H1 (cell line): Measurements from ENCODE around the gene XIRP1. TPM values are rescaled to one million over a fixed set of nuclear protein-coding genes. Genes with fewer than 3 reads are reported as not detected.

ENCODE experiments used
- CTCF ChIA-PET: fragments of 300-600 bp; sonication (Branson Sonifier 250); formaldehyde crosslinking; loops from one replicate; lab custom pipeline; 2021; ENCODE audit not compliant: partially characterized antibody; lab: Charles Lee
- POLR2A ChIA-PET: fragments of 300-600 bp; sonication (Branson Sonifier 250); formaldehyde crosslinking; loops from one replicate; lab custom pipeline; 2021; ENCODE audit warnings: inconsistent platforms; ENCODE audit not compliant: partially characterized antibody; lab: Charles Lee
- DNase-seq, 2 experiments: peaks; one replicate each; pipeline versions ENCODE4 v3.0.0 to v3.0.0-alpha.2; 2010 to 2022; ENCODE audit warnings: low spot score in 2 of 2, low read depth in 1 of 2, mixed read lengths in 1 of 2
- FAIRE-seq: peaks from 2 replicates; lab custom pipeline; 2011; peaks lifted over from hg19 to GRCh38; lab: Jason Lieb, UNC
- H2AFZ ChIP-seq: 2 replicates; pipeline ENCODE4 v1.8.1; 2012; ENCODE audit warnings: low read length, inconsistent platforms
- H2AK5ac ChIP-seq: 2 replicates; pipeline ENCODE4 v1.6.1; 2013; ENCODE audit warnings: low read depth, low read length
- H2BK120ac ChIP-seq: replicated peaks from 2 replicates; pipeline ENCODE3; 2013; ENCODE audit warnings: low read depth, low read length, inconsistent platforms
- H2BK12ac ChIP-seq: 2 replicates; pipeline ENCODE4 v1.6.1; 2013; ENCODE audit warnings: low read depth, low read length
- H2BK15ac ChIP-seq: 2 replicates; pipeline ENCODE4 v1.6.1; 2013; ENCODE audit warnings: low read length
- H2BK20ac ChIP-seq: 2 replicates; pipeline ENCODE4 v1.6.1; 2013; ENCODE audit warnings: low read length
- H2BK5ac ChIP-seq: 2 replicates; pipeline ENCODE4 v1.6.1; 2013; ENCODE audit warnings: low read depth, low read length
- H3K14ac ChIP-seq: 2 replicates; pipeline ENCODE4 v1.6.1; 2013; ENCODE audit warnings: inconsistent platforms; ENCODE audit not compliant: insufficient read length
- H3K18ac ChIP-seq: 2 replicates; pipeline ENCODE4 v1.6.1; 2013; ENCODE audit warnings: low read length; ENCODE audit errors: extremely low read depth
- H3K23ac ChIP-seq: 2 replicates; pipeline ENCODE4 v1.6.1; 2013; ENCODE audit warnings: inconsistent platforms; ENCODE audit not compliant: insufficient read length
- H3K23me2 ChIP-seq: 2 replicates; pipeline ENCODE4 v1.6.1; 2013; ENCODE audit warnings: low read depth, low read length
- H3K27ac ChIP-seq: 2 replicates; pipeline ENCODE4 v1.6.1; 2011; ENCODE audit warnings: low read depth, low read length, inconsistent platforms
- H3K27me3 ChIP-seq, 4 experiments: replicated peaks in 1 of 4; 1 replicate in 1 of 4; 2 replicates in 3 of 4; pipeline versions ENCODE4 v1.6.1 to v1.8.1; 2011 to 2013; ENCODE audit warnings: low read length in 3 of 4, mild to moderate bottlenecking in 3 of 4, inconsistent platforms in 2 of 4, mixed read lengths in 2 of 4, moderate library complexity in 1 of 4; ENCODE audit not compliant: control insufficient read depth in 3 of 4, insufficient read depth in 3 of 4; ENCODE audit errors: extremely low read depth in 1 of 4
- H3K36me3 ChIP-seq, 4 experiments: 2 replicates each; pipeline versions ENCODE4 v1.6.1 to v1.8.1; 2011 to 2013; ENCODE audit warnings: mild to moderate bottlenecking in 4 of 4, low read length in 3 of 4, moderate library complexity in 2 of 4, control low read depth in 1 of 4, inconsistent platforms in 1 of 4; ENCODE audit not compliant: insufficient read depth in 4 of 4, control insufficient read depth in 2 of 4
- H3K4ac ChIP-seq: replicated peaks from 2 replicates; pipeline ENCODE3; 2013; ENCODE audit warnings: low read length, low read depth, mixed read lengths, inconsistent platforms; ENCODE audit not compliant: insufficient read length
- H3K4me1 ChIP-seq, 4 experiments: replicated peaks in 1 of 4; 1 replicate in 1 of 4; 2 replicates in 3 of 4; pipeline versions ENCODE4 v1.6.1 to v1.8.1; 2011 to 2013; ENCODE audit warnings: low read length in 3 of 4, inconsistent platforms in 2 of 4, mixed read lengths in 1 of 4; ENCODE audit not compliant: insufficient read depth in 4 of 4, control insufficient read depth in 3 of 4
- H3K4me2 ChIP-seq, 2 experiments: 2 replicates each; pipeline versions ENCODE4 v1.6.1 to v1.8.1; 2011 to 2013; ENCODE audit warnings: low read depth in 2 of 2, low read length in 2 of 2, control low read depth in 1 of 2, inconsistent platforms in 1 of 2, mild to moderate bottlenecking in 1 of 2; ENCODE audit not compliant: insufficient read depth in 1 of 2
- H3K4me3 ChIP-seq, 4 experiments: fragments of 200-600, 300-600 bp in 1 of 4; sonication (generic), shearing (Covaris generic), sonication (Bioruptor Twin) in 1 of 4; 2 replicates each; pipeline versions ENCODE4 v1.5.1 to v1.8.1; 2011 to 2016; ENCODE audit warnings: low read length in 4 of 4, low read depth in 3 of 4, control low read depth in 2 of 4, inconsistent platforms in 2 of 4, mild to moderate bottlenecking in 2 of 4, mixed read lengths in 1 of 4, moderate library complexity in 1 of 4; ENCODE audit not compliant: insufficient read depth in 2 of 4; ENCODE audit errors: extremely low read depth in 1 of 4
- H3K56ac ChIP-seq: replicated peaks from 2 replicates; pipeline ENCODE3; 2013; ENCODE audit warnings: low read depth, mild to moderate bottlenecking, mixed read lengths, low read length, inconsistent platforms; ENCODE audit not compliant: insufficient read length
- H3K79me1 ChIP-seq: 2 replicates; pipeline ENCODE4 v1.6.1; 2013; ENCODE audit warnings: low read depth, low read length, control low read depth
- H3K79me2 ChIP-seq, 2 experiments: 2 replicates each; pipeline versions ENCODE4 v1.6.1 to v1.8.1; 2012 to 2013; ENCODE audit warnings: low read length in 2 of 2, mild to moderate bottlenecking in 2 of 2, inconsistent platforms in 1 of 2; ENCODE audit not compliant: insufficient read depth in 2 of 2, control insufficient read depth in 1 of 2
- H3K9ac ChIP-seq, 4 experiments: replicated peaks in 1 of 4; 1 replicate in 1 of 4; 2 replicates in 3 of 4; pipeline versions ENCODE4 v1.6.1 to v1.8.1; 2011 to 2013; ENCODE audit warnings: low read depth in 3 of 4, low read length in 3 of 4, control low read depth in 2 of 4, mild to moderate bottlenecking in 2 of 4, moderate library complexity in 2 of 4, inconsistent platforms in 1 of 4; ENCODE audit errors: extremely low read depth in 1 of 4
- H3K9me3 ChIP-seq, 2 experiments: 2 replicates each; pipeline versions ENCODE4 v1.6.1 to v1.8.1; 2012 to 2013; ENCODE audit warnings: mild to moderate bottlenecking in 2 of 2, moderate library complexity in 2 of 2, control low read depth in 1 of 2, inconsistent platforms in 1 of 2, low read depth in 1 of 2, low read length in 1 of 2, mixed read lengths in 1 of 2; ENCODE audit not compliant: insufficient read depth in 2 of 2
- H4K20me1 ChIP-seq, 2 experiments: replicated peaks in 1 of 2; 2 replicates each; pipeline versions ENCODE3 to v1.8.1; 2011 to 2013; ENCODE audit warnings: inconsistent platforms in 2 of 2, low read length in 2 of 2, mild to moderate bottlenecking in 1 of 2; ENCODE audit not compliant: insufficient read depth in 2 of 2, control insufficient read depth in 1 of 2
- H4K5ac ChIP-seq: 2 replicates; pipeline ENCODE4 v1.6.1; 2013; ENCODE audit warnings: low read length, low read depth, mixed read lengths, inconsistent platforms; ENCODE audit not compliant: insufficient read length
- H4K8ac ChIP-seq: 2 replicates; pipeline ENCODE4 v1.8.0; 2013; ENCODE audit warnings: mild to moderate bottlenecking, moderate library complexity, low read length, inconsistent platforms; ENCODE audit not compliant: insufficient read depth; ENCODE audit errors: extremely low read depth
- H4K91ac ChIP-seq: replicated peaks from 2 replicates; pipeline ENCODE3; 2013; ENCODE audit warnings: low read length, mixed read lengths, inconsistent platforms; ENCODE audit not compliant: insufficient read length
- ATF2 ChIP-seq: IDR thresholded peaks from 2 replicates; pipeline ENCODE4 v1.6.1; 2012; ENCODE audit warnings: low read length, inconsistent platforms
- CEBPB ChIP-seq: IDR thresholded peaks from 2 replicates; pipeline ENCODE4 v1.6.1; 2012; ENCODE audit warnings: low read depth, low read length
- POLR2AphosphoS5 ChIP-seq: IDR thresholded peaks from 2 replicates; pipeline ENCODE4 v1.6.1; 2011; ENCODE audit warnings: low read depth, low read length
- RBBP5 ChIP-seq: IDR thresholded peaks from 2 replicates; pipeline ENCODE4 v1.7.1; 2012; ENCODE audit warnings: low read depth, mild to moderate bottlenecking, inconsistent platforms, low read length, moderate library complexity, borderline replicate concordance
- SIN3A ChIP-seq, 2 experiments: IDR thresholded peaks in 1 of 2; conservative IDR thresholded peaks in 1 of 2; 2 replicates each; pipeline ENCODE4 v1.6.1; 2011 to 2012; ENCODE audit warnings: low read length in 2 of 2, improper control_type of control experiment in 1 of 2, low read depth in 1 of 2, mild to moderate bottlenecking in 1 of 2
- ZNF274 ChIP-seq: IDR thresholded peaks from 2 replicates; pipeline ENCODE4 v1.7.0; 2012; ENCODE audit warnings: low read length, borderline replicate concordance; ENCODE audit errors: extremely low read depth
- WGBS, 2 experiments: shearing (Covaris generic) in 1 of 2; methylation state at CpG; one replicate each; pipeline versions ENCODE4 v1.1.6 to v1.1.7; 2013 to 2015; ENCODE audit warnings: low lambda C conversion rate in 2 of 2, mixed read lengths in 2 of 2, inconsistent platforms in 1 of 2, low coverage in 1 of 2, missing lambda C conversion rate in 1 of 2; ENCODE audit not compliant: insufficient replicate concordance in 2 of 2, insufficient coverage in 1 of 2, insufficient read length in 1 of 2; ENCODE audit errors: extremely low coverage in 1 of 2, missing lambda C conversion rate in 1 of 2; 5-methylcytosine and 5-hydroxymethylcytosine counted together
- long read RNA-seq, 2 experiments: library from RNA in 1 of 2; library from capped mRNA in 1 of 2; stranded (forward); transcript quantifications; one replicate each; pipeline ENCODE4 v2.0.0, GENCODE V29; 2021; ENCODE audit warnings: inconsistent platforms in 1 of 2
- polyA minus RNA-seq, 3 experiments: library from RNA; depleted of rRNA, polyadenylated mRNA; stranded (reverse); fragments of >200 nt; gene quantifications; 1 replicate in 2 of 3; 2 replicates in 1 of 3; pipeline ENCODE4 v1.2.3, GENCODE V29; 2011
- polyA plus RNA-seq, 7 experiments: library from polyadenylated mRNA; depleted of rRNA in 3 of 7; stranded (reverse) in 5 of 7; unstranded in 2 of 7; fragments of >200 nt in 5 of 7; fragments of 200-250 nt in 2 of 7; gene quantifications; 1 replicate in 5 of 7; 2 replicates in 1 of 7; 4 replicates in 1 of 7; pipeline versions ENCODE4 v1.2.1 to v1.2.3, GENCODE V29; 2011 to 2013; ENCODE audit warnings: missing spikeins in 2 of 7, mixed read lengths in 2 of 7
- total RNA-seq: library from RNA; stranded (reverse); fragmentation: NEBNext Ultra II Directional; extraction: Animal tissue kit (Norgen Biotek cat#: 25700); gene quantifications from 2 replicates; pipeline ENCODE4 v1.2.1, GENCODE V29; 2021

Gene XIRP1
- not detected in 2 replicates for total RNA-seq
- not detected in 2 replicates for polyA plus RNA-seq (2011; rRNA removed)
- not detected for polyA plus RNA-seq (2011; cell fraction: cytosol; rRNA removed)
- not detected for polyA plus RNA-seq (2011; cell fraction: nucleus; rRNA removed)
- polyA plus RNA-seq (2012, experiment 1 of 2): not detected in 4 replicates
- not detected for polyA plus RNA-seq (2012, experiment 2 of 2)
- not detected for polyA plus RNA-seq (2013, experiment 1 of 2)
- not detected for polyA plus RNA-seq (2013, experiment 2 of 2)
- not detected in 2 replicates for polyA minus RNA-seq (2011; rRNA and poly(A)+ RNA removed)
- polyA minus RNA-seq (2011; cell fraction: cytosol; rRNA and poly(A)+ RNA removed): not detected
- not detected for polyA minus RNA-seq (2011; cell fraction: nucleus; rRNA and poly(A)+ RNA removed)
- long read RNA-seq, experiment 1: 0 reads
- long read RNA-seq, experiment 2: 0 reads

- Histone ChIP-seq H3K4ac (no peak within 1 kb of the TSS), H3K56ac (no peak within 1 kb of the TSS), H3K4me2 (no peak within 1 kb of the TSS), H2BK5ac (no peak within 1 kb of the TSS), H4K8ac (no peak within 1 kb of the TSS), H2AK5ac (no peak within 1 kb of the TSS), H2BK12ac (no peak within 1 kb of the TSS), H3K27ac (no peak within 1 kb of the TSS), H3K4me3 (no peak within 1 kb of the TSS), H3K14ac (no peak within 1 kb of the TSS), H3K36me3 (no peaks in the 10 kb centered on the region), H3K27me3 (no peaks in the 10 kb centered on the region), H3K9ac (no peak within 1 kb of the TSS), H3K23ac (no peak within 1 kb of the TSS), H3K79me2 (no peaks in the 10 kb centered on the region), H3K79me1 (no peaks in the 10 kb centered on the region), H4K91ac (no peak within 1 kb of the TSS), H3K4me1 (no peaks in the 10 kb centered on the region; a peak in 1 of 7 replicates), H3K23me2 (no peaks in the 10 kb centered on the region), H3K9me3 (no peaks in the 10 kb centered on the region), H2BK20ac (no peak within 1 kb of the TSS), H2BK120ac (no peak within 1 kb of the TSS), H2BK15ac (no peak within 1 kb of the TSS), H2AFZ (no peak within 1 kb of the TSS), H4K20me1 (no peaks in the 10 kb centered on the region), H4K5ac (no peak within 1 kb of the TSS), H3K18ac (no peak within 1 kb of the TSS)
- TF ChIP-seq SIN3A (conservative IDR thresholded peaks at IDR 0.05 in 1 of 2, IDR thresholded peaks at IDR 0.05 in 1 of 2; ENCODE audit: low read depth in 1 of 2, low read length in 2 of 2): no peak
- TF ChIP-seq ATF2: no peak
- no peak for TF ChIP-seq POLR2AphosphoS5
- TF ChIP-seq ZNF274: no peak
- TF ChIP-seq CEBPB: no peak
- no peak for TF ChIP-seq RBBP5
- CTCF ChIA-PET: interaction anchor here (1.0 to 18.0 kb wide), 10 partner anchors 14 to 184 kb away, joined by 3 to 767 read pairs (median 4); partner anchors contain the start of gene CX3CR1
- FAIRE-seq: no peak
- WGBS, 2 experiments: 81% methylated on average over 9 of the region's 9 CpGs; no CpG with 5 or more reads in 1 of the 2 experiments
- no peak for DNase-seq
- POLR2A ChIA-PET: no interaction called here
Observed at GRCh38 chr3:39192490-39193092, at the start of gene XIRP1. XIRP1 (minus strand) TSS chr3:39192595; CDS start chr3:39189445, 3,150 bp downstream.
